ENCODE measurements around the gene DCUN1D5. TPM values are rescaled to one million over a fixed set of nuclear protein-coding genes. Genes with fewer than 3 reads are reported as not detected.

DCUN1D5 gene
- total RNA-seq, 4 donors from 2014 or later: 27.6 to 50.1 (median 33.8) TPM

- Histone ChIP-seq H3K4me3 (no peak overlapping the region), H3K27ac (no peak overlapping the region), H3K27me3 (no peaks in the 10 kb centered on the region), H3K36me3 (peaks cover 0 to 5% (median 0%) of the 10 kb centered on the region in 3 donors), H3K9me3 (no peaks in the 10 kb centered on the region), H3K4me1 (no peaks in the 10 kb centered on the region)
- DNase-seq: no peak
- peak in 5 of 6 experiments; percentile 35 to 83 (median 77) for TF ChIP-seq CTCF (IDR thresholded peaks at IDR 0.05)
- TF ChIP-seq POLR2A (IDR thresholded peaks at IDR 0.05): no peak
Measured at GRCh38 chr11:103055221-103055890, 36.6 kb downstream of the DCUN1D5 start.

- H3K27ac ChIP-seq: no peak overlapping the region
- TF ChIP-seq POLR2A (IDR thresholded peaks at IDR 0.05): no peak
- no peaks in the 10 kb centered on the region for H3K27me3 ChIP-seq
- no peaks in the 10 kb centered on the region for H3K9me3 ChIP-seq
- no peaks in the 10 kb centered on the region for H3K4me1 ChIP-seq
- H3K36me3 ChIP-seq: peaks cover 0 to 5% (median 0%) of the 10 kb centered on the region in 3 donors
- no peak for DNase-seq
- no peak overlapping the region for H3K4me3 ChIP-seq
Measured at GRCh38 chr11:103053997-103054396, 38.0 kb downstream of the DCUN1D5 start.

- Histone ChIP-seq H3K9me3 (no peaks in the 10 kb centered on the region), H3K27ac (no peak overlapping the region), H3K4me1 (no peaks in the 10 kb centered on the region), H3K4me3 (no peak overlapping the region), H3K27me3 (no peaks in the 10 kb centered on the region), H3K36me3 (no peaks in the 10 kb centered on the region)
- TF ChIP-seq POLR2A (IDR thresholded peaks at IDR 0.05) (no peak), CTCF (IDR thresholded peaks at IDR 0.05) (no peak)
- no peak for DNase-seq
Measured at GRCh38 chr11:103051981-103052380, 40.0 kb downstream of the DCUN1D5 start.

- Histone ChIP-seq H3K27me3 (no peaks in the 10 kb centered on the region), H3K4me1 (no peaks in the 10 kb centered on the region), H3K36me3 (no peaks in the 10 kb centered on the region), H3K9me3 (no peaks in the 10 kb centered on the region), H3K27ac (no peak overlapping the region), H3K4me3 (no peak overlapping the region)
- no peak for DNase-seq
- TF ChIP-seq CTCF (IDR thresholded peaks at IDR 0.05): no peak
- TF ChIP-seq POLR2A (IDR thresholded peaks at IDR 0.05): no peak
Measured at GRCh38 chr11:103051151-103051801, 40.7 kb downstream of the DCUN1D5 start.

GRCh38 chr11:103050351-103050750 lies 41.6 kb downstream of the DCUN1D5 start:
- no peaks in the 10 kb centered on the region for H3K9me3 ChIP-seq
- no peak for DNase-seq
- H3K4me1 ChIP-seq: no peaks in the 10 kb centered on the region
- no peak for TF ChIP-seq POLR2A (IDR thresholded peaks at IDR 0.05)
- TF ChIP-seq CTCF (IDR thresholded peaks at IDR 0.05): no peak
- no peaks in the 10 kb centered on the region for H3K36me3 ChIP-seq
- H3K27me3 ChIP-seq: no peaks in the 10 kb centered on the region
- H3K4me3 ChIP-seq: no peak overlapping the region
- no peak overlapping the region for H3K27ac ChIP-seq

- Histone ChIP-seq H3K9me3 (no peaks in the 10 kb centered on the region), H3K4me3 (no peak overlapping the region), H3K27me3 (no peaks in the 10 kb centered on the region), H3K27ac (no peak overlapping the region), H3K36me3 (no peaks in the 10 kb centered on the region), H3K4me1 (no peaks in the 10 kb centered on the region)
- TF ChIP-seq CTCF (IDR thresholded peaks at IDR 0.05) (no peak), POLR2A (IDR thresholded peaks at IDR 0.05) (no peak)
- no peak for DNase-seq
Measured at GRCh38 chr11:103047837-103048236, 44.1 kb downstream of the DCUN1D5 start.

All from Peyer's patch (tissue), 4 donors.